Neural cell (in vitro differentiated cells): Measurements from ENCODE around the gene LCP1. TPM values are rescaled to one million over a fixed set of nuclear protein-coding genes. Genes with fewer than 3 reads are reported as not detected.

Experiments
- H2AFZ ChIP-seq: fragments of 200-600, 300-800 bp; sonication (generic), shearing (Covaris generic); 2 replicates; pipeline ENCODE4 v1.6.0; 2014; ENCODE audit warnings: low read depth, mild to moderate bottlenecking, antibody characterized with exemption, low read length, moderate library complexity
- H3F3A ChIP-seq: fragments of 200-600 bp; shearing (Covaris generic); 2 replicates; pipeline ENCODE4 v1.6.1; 2016; ENCODE audit warnings: mild to moderate bottlenecking, moderate library complexity, mixed read lengths, antibody characterized with exemption, low read length; ENCODE audit not compliant: insufficient read depth, poor library complexity, severe bottlenecking
- H3K27ac ChIP-seq: fragments of 200-600, 300-800 bp; sonication (generic), shearing (Covaris generic); 2 replicates; pipeline ENCODE4 v1.5.1; 2014; ENCODE audit warnings: mild to moderate bottlenecking, low read length, moderate library complexity
- H3K27me3 ChIP-seq: fragments of 300-800, 200-600 bp; sonication (generic), shearing (Covaris generic); 2 replicates; pipeline ENCODE4 v1.6.0; 2014; ENCODE audit warnings: mild to moderate bottlenecking, low read depth, low read length, moderate library complexity; ENCODE audit not compliant: insufficient read depth
- H3K36me3 ChIP-seq: fragments of 300-800, 200-600 bp; sonication (generic), shearing (Covaris generic); 2 replicates; pipeline ENCODE4 v1.5.1; 2014; ENCODE audit warnings: mild to moderate bottlenecking, antibody characterized with exemption, low read length, moderate library complexity; ENCODE audit not compliant: insufficient read depth
- H3K4me2 ChIP-seq: fragments of 300-800, 200-600 bp; sonication (generic), shearing (Covaris generic); 2 replicates; pipeline ENCODE4 v1.6.0; 2014; ENCODE audit warnings: mild to moderate bottlenecking, low read length
- H3K4me3 ChIP-seq: fragments of 300-800, 200-600 bp; sonication (generic), shearing (Covaris generic); 2 replicates; pipeline ENCODE4 v1.5.1; 2014; ENCODE audit warnings: mild to moderate bottlenecking, low read length, moderate library complexity
- H3K79me2 ChIP-seq: fragments of 200-600 bp; shearing (Covaris generic); replicated peaks from 2 replicates; pipeline ENCODE4 v1.6.0; 2014; ENCODE audit warnings: mild to moderate bottlenecking, low read length, moderate library complexity; ENCODE audit not compliant: insufficient read depth
- H3K9ac ChIP-seq: fragments of 300-800, 200-600 bp; sonication (generic), shearing (Covaris generic); 2 replicates; pipeline ENCODE4 v1.6.1; 2016; ENCODE audit warnings: mild to moderate bottlenecking, low read length, mixed read lengths
- H3K9me2 ChIP-seq: fragments of 200-600 bp; shearing (Covaris generic); 2 replicates; pipeline ENCODE4 v1.6.1; 2016; ENCODE audit warnings: mild to moderate bottlenecking, low read length, mixed read lengths; ENCODE audit not compliant: insufficient read depth
- H3K9me3 ChIP-seq: fragments of 200-600, 300-800 bp; sonication (generic), shearing (Covaris generic); 2 replicates; pipeline ENCODE4 v1.6.1; 2016; ENCODE audit warnings: mild to moderate bottlenecking, mixed run types, low read length, moderate library complexity, mixed read lengths
- H4K20me1 ChIP-seq: fragments of 200-600 bp; shearing (Covaris generic); 2 replicates; pipeline ENCODE4 v1.6.1; 2016; ENCODE audit warnings: mild to moderate bottlenecking, mixed run types; ENCODE audit not compliant: insufficient read depth
- EP300 ChIP-seq: fragments of 450-650 bp; conservative IDR thresholded peaks from 2 replicates; pipeline ENCODE4 v1.6.1; 2014; ENCODE audit warnings: antibody characterized with exemption, mild to moderate bottlenecking, moderate library complexity; ENCODE audit not compliant: poor library complexity, severe bottlenecking
- EZH2 ChIP-seq: fragments of 200-600, 300-800 bp; shearing (Covaris generic), sonication (generic); IDR thresholded peaks from 2 replicates; pipeline ENCODE4 v1.6.1; 2014; ENCODE audit warnings: antibody characterized with exemption, low read length, borderline replicate concordance, mild to moderate bottlenecking; ENCODE audit not compliant: insufficient read depth, poor library complexity, severe bottlenecking
- MXI1 ChIP-seq: fragments of 450-650 bp; conservative IDR thresholded peaks from 2 replicates; pipeline ENCODE4 v1.6.1; 2014; ENCODE audit warnings: antibody characterized with exemption, mild to moderate bottlenecking; ENCODE audit not compliant: poor library complexity, severe bottlenecking
- POLR2AphosphoS5 ChIP-seq: IDR thresholded peaks from 2 replicates; pipeline ENCODE4 v1.6.1; 2012
- RAD21 ChIP-seq: fragments of 450-650 bp; conservative IDR thresholded peaks from 2 replicates; pipeline ENCODE4 v1.6.1; 2014; ENCODE audit warnings: antibody characterized with exemption, mild to moderate bottlenecking, moderate library complexity
- SMC3 ChIP-seq: fragments of 450-650 bp; conservative IDR thresholded peaks from 2 replicates; pipeline ENCODE4 v1.6.1; 2014; ENCODE audit warnings: antibody characterized with exemption, mild to moderate bottlenecking, moderate library complexity; ENCODE audit not compliant: poor library complexity
- TAF1 ChIP-seq: IDR thresholded peaks from 2 replicates; pipeline ENCODE4 v1.6.1; 2012; ENCODE audit warnings: low read depth
- polyA plus RNA-seq: library from polyadenylated mRNA; depleted of rRNA; stranded (reverse); fragments of >200 nt; gene quantifications from 2 replicates; pipeline ENCODE4 v1.2.3, GENCODE V29; 2014
- TF ChIP-seq, protein P1 (sequence below): fragments of 450-650 bp; IDR thresholded peaks from 2 replicates; pipeline ENCODE4 v1.5.1; 2014; ENCODE audit warnings: antibody characterized with exemption, mild to moderate bottlenecking, moderate library complexity; ENCODE audit not compliant: poor library complexity, severe bottlenecking
- TF ChIP-seq, protein P2 (sequence below): IDR thresholded peaks from 2 replicates; pipeline ENCODE4 v1.6.1; 2012; ENCODE audit warnings: borderline replicate concordance

The LCP1 gene
- polyA plus RNA-seq, 1 donor from 2014 or later = 0.76 TPM

DNA sequence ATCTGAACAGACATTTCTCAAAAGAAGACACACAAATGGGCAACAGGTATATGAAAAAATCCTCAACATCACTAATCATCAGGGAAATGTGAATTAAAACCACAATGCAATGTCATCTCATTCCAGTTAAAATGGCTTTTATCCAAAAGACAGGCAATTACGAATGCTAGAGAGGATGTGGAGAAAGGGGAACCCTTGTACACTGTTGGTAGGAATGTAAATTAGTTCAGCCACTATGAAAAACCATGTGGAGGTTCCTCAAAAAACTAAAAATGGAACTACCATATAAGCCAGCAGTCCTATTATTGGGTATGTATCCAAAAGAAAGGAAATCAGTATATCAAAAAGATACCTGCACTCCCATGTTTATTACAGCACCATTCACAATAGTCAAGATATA, 104.7 kb downstream of the LCP1 start:
- no peak overlapping the region for H3K4me3 ChIP-seq
- no peaks in the 10 kb centered on the region for H4K20me1 ChIP-seq
- H2AFZ ChIP-seq = no peak overlapping the region
- no peak for TF ChIP-seq SMC3
- TF ChIP-seq, protein P1, sequence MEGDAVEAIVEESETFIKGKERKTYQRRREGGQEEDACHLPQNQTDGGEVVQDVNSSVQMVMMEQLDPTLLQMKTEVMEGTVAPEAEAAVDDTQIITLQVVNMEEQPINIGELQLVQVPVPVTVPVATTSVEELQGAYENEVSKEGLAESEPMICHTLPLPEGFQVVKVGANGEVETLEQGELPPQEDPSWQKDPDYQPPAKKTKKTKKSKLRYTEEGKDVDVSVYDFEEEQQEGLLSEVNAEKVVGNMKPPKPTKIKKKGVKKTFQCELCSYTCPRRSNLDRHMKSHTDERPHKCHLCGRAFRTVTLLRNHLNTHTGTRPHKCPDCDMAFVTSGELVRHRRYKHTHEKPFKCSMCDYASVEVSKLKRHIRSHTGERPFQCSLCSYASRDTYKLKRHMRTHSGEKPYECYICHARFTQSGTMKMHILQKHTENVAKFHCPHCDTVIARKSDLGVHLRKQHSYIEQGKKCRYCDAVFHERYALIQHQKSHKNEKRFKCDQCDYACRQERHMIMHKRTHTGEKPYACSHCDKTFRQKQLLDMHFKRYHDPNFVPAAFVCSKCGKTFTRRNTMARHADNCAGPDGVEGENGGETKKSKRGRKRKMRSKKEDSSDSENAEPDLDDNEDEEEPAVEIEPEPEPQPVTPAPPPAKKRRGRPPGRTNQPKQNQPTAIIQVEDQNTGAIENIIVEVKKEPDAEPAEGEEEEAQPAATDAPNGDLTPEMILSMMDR = no peak
- TF ChIP-seq, protein P2, sequence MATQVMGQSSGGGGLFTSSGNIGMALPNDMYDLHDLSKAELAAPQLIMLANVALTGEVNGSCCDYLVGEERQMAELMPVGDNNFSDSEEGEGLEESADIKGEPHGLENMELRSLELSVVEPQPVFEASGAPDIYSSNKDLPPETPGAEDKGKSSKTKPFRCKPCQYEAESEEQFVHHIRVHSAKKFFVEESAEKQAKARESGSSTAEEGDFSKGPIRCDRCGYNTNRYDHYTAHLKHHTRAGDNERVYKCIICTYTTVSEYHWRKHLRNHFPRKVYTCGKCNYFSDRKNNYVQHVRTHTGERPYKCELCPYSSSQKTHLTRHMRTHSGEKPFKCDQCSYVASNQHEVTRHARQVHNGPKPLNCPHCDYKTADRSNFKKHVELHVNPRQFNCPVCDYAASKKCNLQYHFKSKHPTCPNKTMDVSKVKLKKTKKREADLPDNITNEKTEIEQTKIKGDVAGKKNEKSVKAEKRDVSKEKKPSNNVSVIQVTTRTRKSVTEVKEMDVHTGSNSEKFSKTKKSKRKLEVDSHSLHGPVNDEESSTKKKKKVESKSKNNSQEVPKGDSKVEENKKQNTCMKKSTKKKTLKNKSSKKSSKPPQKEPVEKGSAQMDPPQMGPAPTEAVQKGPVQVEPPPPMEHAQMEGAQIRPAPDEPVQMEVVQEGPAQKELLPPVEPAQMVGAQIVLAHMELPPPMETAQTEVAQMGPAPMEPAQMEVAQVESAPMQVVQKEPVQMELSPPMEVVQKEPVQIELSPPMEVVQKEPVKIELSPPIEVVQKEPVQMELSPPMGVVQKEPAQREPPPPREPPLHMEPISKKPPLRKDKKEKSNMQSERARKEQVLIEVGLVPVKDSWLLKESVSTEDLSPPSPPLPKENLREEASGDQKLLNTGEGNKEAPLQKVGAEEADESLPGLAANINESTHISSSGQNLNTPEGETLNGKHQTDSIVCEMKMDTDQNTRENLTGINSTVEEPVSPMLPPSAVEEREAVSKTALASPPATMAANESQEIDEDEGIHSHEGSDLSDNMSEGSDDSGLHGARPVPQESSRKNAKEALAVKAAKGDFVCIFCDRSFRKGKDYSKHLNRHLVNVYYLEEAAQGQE = no peak
- no peak for TF ChIP-seq RAD21
- TF ChIP-seq POLR2AphosphoS5 = no peak
- TF ChIP-seq TAF1 = no peak
- no peak for TF ChIP-seq MXI1
- H3K9me2 ChIP-seq = no peaks in the 10 kb centered on the region
- no peak overlapping the region for H3K9ac ChIP-seq
- no peaks in the 10 kb centered on the region for H3K79me2 ChIP-seq
- no peak overlapping the region for H3K4me2 ChIP-seq
- H3K27me3 ChIP-seq = no peaks in the 10 kb centered on the region
- H3K36me3 ChIP-seq = no peaks in the 10 kb centered on the region
- no peaks in the 10 kb centered on the region for H3K9me3 ChIP-seq
- no peaks in the 10 kb centered on the region for H3F3A ChIP-seq
- no peak overlapping the region for H3K27ac ChIP-seq

DNA sequence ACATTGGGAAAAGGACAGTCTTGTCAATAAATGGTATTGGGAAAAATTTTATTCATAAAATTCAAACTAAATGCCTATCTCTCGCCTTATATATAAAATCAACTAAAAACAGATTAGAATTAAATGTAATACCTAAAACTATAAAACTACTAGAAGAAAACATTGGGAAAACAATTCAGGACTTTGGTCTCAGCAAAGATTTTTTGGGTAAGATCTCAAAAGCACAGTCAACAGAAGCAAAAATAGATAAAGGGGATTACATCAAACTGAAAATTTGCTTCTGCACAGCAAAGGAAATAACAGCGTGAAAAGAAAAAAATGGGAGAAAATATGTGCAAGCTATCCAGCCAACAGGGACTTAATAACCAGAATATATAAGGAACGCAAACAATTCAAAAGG, 105.2 kb downstream of the LCP1 start:
- Histone ChIP-seq H3F3A (no peaks in the 10 kb centered on the region), H3K79me2 (no peaks in the 10 kb centered on the region), H3K27me3 (no peaks in the 10 kb centered on the region), H2AFZ (no peak overlapping the region), H3K9me2 (no peaks in the 10 kb centered on the region), H3K9ac (no peak overlapping the region), H4K20me1 (no peaks in the 10 kb centered on the region), H3K27ac (no peak overlapping the region), H3K9me3 (no peaks in the 10 kb centered on the region), H3K4me3 (no peak overlapping the region), H3K36me3 (no peaks in the 10 kb centered on the region), H3K4me2 (no peak overlapping the region)
- TF ChIP-seq POLR2AphosphoS5 = no peak
- no peak for TF ChIP-seq MXI1
- no peak for TF ChIP-seq EP300
- TF ChIP-seq SMC3 = no peak
- no peak for TF ChIP-seq RAD21
- TF ChIP-seq TAF1 = no peak
- TF ChIP-seq EZH2 = no peak
- TF ChIP-seq, protein P2 = no peak
- TF ChIP-seq, protein P1 = no peak
